PFSK-1 (cell line): Measurements from ENCODE around the gene ERI3.

Experiments used
- POLR2AphosphoS5 ChIP-seq: IDR thresholded peaks from 2 replicates; pipeline ENCODE4 v1.6.1; 2012; ENCODE audit warnings: low read depth, mild to moderate bottlenecking, control low read depth, low read length, moderate library complexity
- REST ChIP-seq, 2 experiments: IDR thresholded peaks; 2 replicates each; pipeline versions ENCODE4 v1.6.1 to v1.8.0; 2011 to 2012; ENCODE audit warnings: low read depth in 2 of 2, low read length in 2 of 2, control low read depth in 1 of 2, inconsistent platforms in 1 of 2, mild to moderate bottlenecking in 1 of 2, moderate library complexity in 1 of 2; ENCODE audit not compliant: insufficient read depth in 1 of 2
- TAF1 ChIP-seq: IDR thresholded peaks from 2 replicates; pipeline ENCODE4 v1.6.1; 2012; ENCODE audit warnings: low read length, control low read depth, borderline replicate concordance; ENCODE audit not compliant: insufficient read depth

DNA sequence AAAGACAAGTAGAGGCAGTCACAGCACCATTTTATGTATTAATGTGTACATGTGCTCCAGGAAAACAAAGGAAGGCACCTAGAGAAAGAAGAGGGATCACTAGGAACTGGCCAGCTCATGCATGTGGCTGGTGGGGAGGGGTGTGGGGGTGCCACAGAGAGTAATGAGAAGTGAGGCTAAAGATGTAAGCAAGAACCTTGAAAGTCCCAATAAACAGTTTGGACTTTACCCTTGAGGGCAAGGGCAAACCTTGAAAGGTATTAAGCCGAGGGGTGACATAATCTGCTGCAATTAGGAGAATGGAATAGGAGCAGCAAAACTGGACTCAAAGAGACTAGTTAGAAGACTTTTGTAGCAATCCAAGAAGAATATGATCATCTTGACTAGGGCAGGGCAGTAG lies 51.5 kb downstream of the ERI3 start:
- no peak for TF ChIP-seq REST (IDR thresholded peaks at IDR 0.05; ENCODE audit: insufficient read depth in 1 of 2, low read depth in 2 of 2, low read length in 2 of 2)
- TF ChIP-seq POLR2AphosphoS5 = no peak
- no peak for TF ChIP-seq TAF1
